Measurements from ENCODE around the gene ROBO2.

ROBO2 gene

GRCh38 chr3:77052051-77052501, 12.2 kb downstream of the ROBO2 start:
- no peak for DNase-seq (ENCODE audit: low spot score)
- H3K4me3 ChIP-seq = no peak overlapping the region
- TF ChIP-seq, protein P1, sequence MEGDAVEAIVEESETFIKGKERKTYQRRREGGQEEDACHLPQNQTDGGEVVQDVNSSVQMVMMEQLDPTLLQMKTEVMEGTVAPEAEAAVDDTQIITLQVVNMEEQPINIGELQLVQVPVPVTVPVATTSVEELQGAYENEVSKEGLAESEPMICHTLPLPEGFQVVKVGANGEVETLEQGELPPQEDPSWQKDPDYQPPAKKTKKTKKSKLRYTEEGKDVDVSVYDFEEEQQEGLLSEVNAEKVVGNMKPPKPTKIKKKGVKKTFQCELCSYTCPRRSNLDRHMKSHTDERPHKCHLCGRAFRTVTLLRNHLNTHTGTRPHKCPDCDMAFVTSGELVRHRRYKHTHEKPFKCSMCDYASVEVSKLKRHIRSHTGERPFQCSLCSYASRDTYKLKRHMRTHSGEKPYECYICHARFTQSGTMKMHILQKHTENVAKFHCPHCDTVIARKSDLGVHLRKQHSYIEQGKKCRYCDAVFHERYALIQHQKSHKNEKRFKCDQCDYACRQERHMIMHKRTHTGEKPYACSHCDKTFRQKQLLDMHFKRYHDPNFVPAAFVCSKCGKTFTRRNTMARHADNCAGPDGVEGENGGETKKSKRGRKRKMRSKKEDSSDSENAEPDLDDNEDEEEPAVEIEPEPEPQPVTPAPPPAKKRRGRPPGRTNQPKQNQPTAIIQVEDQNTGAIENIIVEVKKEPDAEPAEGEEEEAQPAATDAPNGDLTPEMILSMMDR (IDR thresholded peaks at IDR 0.05) = no peak

DNA sequence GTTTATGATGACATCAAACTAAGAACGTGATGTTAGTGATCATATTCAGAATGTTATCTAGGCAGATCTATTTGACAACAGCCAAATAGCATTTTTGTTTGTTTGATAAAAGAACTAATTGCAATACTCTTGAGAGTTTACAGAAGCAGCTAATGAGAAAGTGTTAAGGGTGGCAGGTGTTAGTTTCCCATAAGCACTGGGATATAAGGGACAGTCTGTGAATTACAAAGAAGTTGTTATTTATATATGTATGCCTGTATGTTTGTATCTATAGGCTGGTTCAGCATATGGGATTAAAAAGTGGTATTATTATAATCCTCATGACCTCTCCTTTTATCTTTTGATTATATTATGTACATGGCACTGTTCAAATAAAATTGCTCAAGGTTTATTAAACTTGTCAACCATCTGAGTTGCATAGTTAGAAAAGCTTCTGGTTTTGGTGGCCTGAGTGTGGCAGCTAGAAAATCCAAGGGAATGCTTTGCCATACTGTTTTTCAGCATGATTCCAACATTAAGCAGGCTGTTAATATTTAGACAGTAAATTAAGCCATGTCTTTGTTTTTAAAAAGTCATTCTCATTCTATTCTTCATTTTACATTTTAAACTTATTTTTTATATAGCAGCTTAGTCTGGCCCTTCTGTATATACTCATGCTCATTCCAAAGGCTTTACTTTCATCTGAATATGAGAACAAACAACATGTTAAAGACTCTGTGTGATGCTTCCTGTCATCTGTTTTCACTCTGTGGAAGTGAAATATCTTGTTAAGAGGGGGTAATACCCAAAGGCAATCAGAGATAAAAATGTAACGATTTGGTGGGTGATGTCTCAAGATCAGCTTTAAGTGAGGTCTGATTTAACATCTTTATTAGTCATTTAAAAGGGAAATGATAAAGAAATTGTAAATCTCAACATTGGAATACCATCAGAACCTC, 13.1 kb downstream of the ROBO2 start:
- TF ChIP-seq, protein P1 (IDR thresholded peaks at IDR 0.05) = no peak
- DNase-seq (ENCODE audit: low spot score) = no peak
- no peak overlapping the region for H3K27ac ChIP-seq
- no peak overlapping the region for H3K4me3 ChIP-seq

More at GRCh38 chr3:77052051-77052501, 12.2 kb downstream of the ROBO2 start:
- H3K27ac ChIP-seq = no peak overlapping the region

- TF ChIP-seq, protein P1 (IDR thresholded peaks at IDR 0.05) = no peak
- DNase-seq (ENCODE audit: low spot score) = no peak
- Histone ChIP-seq H3K4me3 (no peak overlapping the region), H3K27ac (no peak overlapping the region)
Observed at GRCh38 chr3:77053795-77054194, 13.9 kb downstream of the ROBO2 start.

- TF ChIP-seq, protein P1 (IDR thresholded peaks at IDR 0.05) = no peak
- Histone ChIP-seq H3K4me3 (no peak overlapping the region), H3K27ac (no peak overlapping the region)
- DNase-seq (ENCODE audit: low spot score) = no peak
Observed at GRCh38 chr3:77055841-77056341, 16.0 kb downstream of the ROBO2 start.

DNA sequence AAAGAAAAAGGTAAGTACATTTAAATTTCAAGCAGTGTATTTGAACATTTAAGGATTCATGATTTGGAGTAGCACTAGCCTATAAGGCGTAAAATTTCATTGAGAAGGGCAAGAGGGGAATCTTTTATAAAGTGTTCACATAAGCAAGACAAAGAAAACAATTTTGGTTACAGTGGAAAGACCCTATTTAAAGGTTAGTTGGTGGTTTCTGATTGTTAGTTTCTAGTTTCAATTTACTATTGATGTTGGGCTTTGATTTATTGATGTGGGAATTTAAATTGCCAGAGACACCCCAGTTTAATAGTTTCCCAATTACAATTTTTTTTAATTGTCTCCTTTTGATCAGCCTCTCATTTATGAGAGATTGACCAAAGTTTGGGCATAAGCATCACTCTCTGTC, 19.5 kb downstream of the ROBO2 start:
- TF ChIP-seq, protein P1 (IDR thresholded peaks at IDR 0.05) = no peak
- H3K27ac ChIP-seq = no peak overlapping the region
- DNase-seq (ENCODE audit: low spot score) = no peak
- H3K4me3 ChIP-seq = no peak overlapping the region

- no peak overlapping the region for H3K4me3 ChIP-seq
- TF ChIP-seq, protein P1 (IDR thresholded peaks at IDR 0.05) = no peak
- no peak for DNase-seq (ENCODE audit: low spot score)
- no peak overlapping the region for H3K27ac ChIP-seq
Observed at GRCh38 chr3:77063423-77063822, 23.5 kb downstream of the ROBO2 start.

GRCh38 chr3:77065750-77066149, 25.9 kb downstream of the ROBO2 start:
- Histone ChIP-seq H3K27ac (no peak overlapping the region), H3K4me3 (no peak overlapping the region)
- no peak for DNase-seq (ENCODE audit: low spot score)
- TF ChIP-seq, protein P1 (IDR thresholded peaks at IDR 0.05) = no peak
